Stimulated activated CD8-positive, alpha-beta memory T cell treated with anti-CD3 and anti-CD28 coated beads, Interleukin-2, amount 100 ng/mL, for 48 hours (primary cell): ENCODE results near the gene KCND3.

Experiments
- DNase-seq, 2 donors: peaks; one replicate each; pipeline ENCODE4 v3.0.0-alpha.2; 2020; ENCODE audit warnings: low read depth in 2 of 2

Gene KCND3

DNA sequence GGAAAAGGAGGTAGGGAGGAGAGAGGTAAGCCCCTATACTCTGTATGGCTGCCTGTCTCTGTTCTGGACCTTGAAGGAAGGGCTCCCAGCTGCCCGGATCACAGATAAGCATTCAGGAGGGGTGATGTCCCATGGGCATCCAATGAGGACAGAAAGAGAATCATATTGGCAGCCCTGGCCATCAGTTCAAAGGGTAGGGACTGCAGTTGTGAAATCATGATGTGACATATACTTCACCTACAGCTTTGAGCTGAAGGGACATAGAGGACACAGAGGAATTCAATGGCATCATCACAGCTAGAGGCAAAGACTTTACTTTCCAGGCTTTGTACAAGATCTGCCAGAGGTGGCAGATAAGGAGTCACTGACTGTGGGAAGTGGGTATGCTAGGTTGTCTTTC is 212.2 kb downstream of the KCND3 start:
- no peak for DNase-seq

- no peak for DNase-seq
Measured at GRCh38 chr1:111776861-111777260, 212.6 kb downstream of the KCND3 start.

DNA sequence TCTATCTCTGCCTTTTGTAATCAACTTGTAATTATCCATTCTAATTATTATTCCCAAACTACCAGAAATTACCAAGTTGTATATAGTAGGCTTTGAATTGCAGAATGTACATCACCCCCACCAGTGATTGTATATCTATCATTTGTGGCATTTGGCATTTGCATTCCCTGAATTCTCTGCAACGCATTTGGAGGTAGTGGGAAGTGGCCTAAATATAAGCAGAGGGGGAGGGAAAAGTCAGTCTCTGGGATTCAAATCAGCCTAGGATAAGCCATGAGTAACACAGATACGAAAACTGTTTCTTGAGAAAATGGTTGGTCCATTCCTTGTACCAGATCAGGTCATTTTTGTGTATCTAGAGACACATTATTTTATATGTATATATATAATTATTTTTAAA is 213.1 kb downstream of the KCND3 start:
- DNase-seq, result no peak

GRCh38 chr1:111775966-111776365 is 213.5 kb downstream of the KCND3 start:
- no peak for DNase-seq

GRCh38 chr1:111770916-111771315 is 218.6 kb downstream of the KCND3 start:
- no peak for DNase-seq

- DNase-seq, result peak in 1 of 2 donors; percentile 7
Measured at GRCh38 chr1:111769517-111770146, 219.8 kb downstream of the KCND3 start.

DNA sequence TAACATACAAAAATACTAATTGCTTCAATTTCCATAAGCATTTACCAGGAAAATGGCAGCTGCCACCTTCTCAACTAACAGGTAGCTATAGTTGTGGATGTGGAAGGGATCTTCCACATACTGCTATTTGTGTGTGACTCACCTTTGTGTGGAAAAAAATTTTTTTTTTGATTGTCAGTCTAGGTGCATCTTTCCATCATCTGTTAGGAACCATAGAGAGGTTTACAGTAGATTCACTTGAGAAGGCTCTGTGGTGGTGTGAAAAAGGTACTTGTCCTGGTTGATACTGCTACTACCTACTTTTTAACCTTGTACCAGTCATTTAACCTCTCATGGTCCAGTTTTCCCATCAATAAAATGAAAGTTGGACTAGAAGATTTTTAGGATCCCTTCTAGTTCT is 220.8 kb downstream of the KCND3 start:
- DNase-seq, result no peak

GRCh38 chr1:111768023-111768422 is 221.4 kb downstream of the KCND3 start:
- DNase-seq, result no peak

- DNase-seq, result no peak
Measured at GRCh38 chr1:111762332-111762731, 227.1 kb downstream of the KCND3 start.

GRCh38 chr1:111761717-111762116 is 227.8 kb downstream of the KCND3 start:
- no peak for DNase-seq

DNA sequence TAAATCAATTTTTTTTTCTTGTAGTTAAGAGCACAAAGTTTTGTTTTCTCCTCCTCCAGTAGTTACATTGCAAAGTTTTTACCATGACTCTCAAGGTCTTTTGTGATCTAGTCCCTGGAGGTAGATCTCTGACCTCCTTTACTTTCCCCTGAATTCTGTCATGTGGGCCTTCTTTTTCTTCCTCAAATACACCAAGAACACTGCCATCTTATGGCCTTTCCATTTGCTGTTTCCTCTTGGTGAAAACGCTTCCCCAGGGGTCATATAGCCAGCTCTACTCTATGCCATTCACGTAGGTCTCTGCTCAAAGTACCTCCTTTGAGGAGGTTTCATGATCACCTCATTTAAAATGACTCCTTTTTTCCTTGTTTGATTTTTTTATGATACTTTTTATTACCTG is 231.1 kb downstream of the KCND3 start:
- DNase-seq, result no peak

GRCh38 chr1:111756124-111756513 is 233.3 kb downstream of the KCND3 start:
- DNase-seq, result peak in 1 of 2 donors; percentile 9

DNA sequence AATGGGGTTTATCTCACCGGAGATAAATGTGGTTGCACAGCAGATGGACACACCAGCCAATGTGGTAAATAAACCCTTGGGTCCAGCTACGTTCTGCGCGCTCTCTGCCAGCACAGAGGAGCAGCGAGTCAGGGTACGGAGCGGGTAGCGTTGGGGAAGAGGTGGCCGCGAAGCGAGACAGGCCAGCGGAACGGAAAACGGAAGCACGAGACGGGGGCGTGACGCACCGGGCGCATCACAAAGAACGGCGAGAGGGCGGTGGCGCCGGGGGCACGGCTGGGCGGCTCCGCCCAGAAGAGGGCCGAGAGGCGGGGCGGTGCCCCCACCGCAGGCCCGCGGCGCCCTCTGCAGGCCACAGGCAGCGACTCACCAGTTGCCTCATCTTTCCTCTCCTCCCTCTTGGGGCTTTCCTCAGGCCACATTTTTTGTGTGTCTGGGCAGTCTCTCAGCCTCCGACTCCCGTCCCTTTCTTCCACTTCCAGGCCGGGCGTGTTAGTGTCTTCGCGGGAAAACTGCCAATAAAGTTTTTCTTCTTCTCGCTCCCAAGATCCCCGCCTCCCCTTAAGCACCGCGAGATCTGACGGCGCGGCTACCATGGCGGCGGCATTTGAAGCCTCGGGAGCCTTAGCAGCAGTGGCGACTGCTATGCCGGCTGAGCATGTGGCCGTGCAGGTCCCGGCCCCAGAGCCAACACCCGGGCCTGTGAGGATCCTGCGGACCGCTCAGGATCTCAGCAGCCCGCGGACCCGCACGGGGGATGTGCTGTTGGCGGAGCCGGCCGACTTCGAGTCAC is 233.9 kb downstream of the KCND3 start, which contains the start of gene DDX20:
Gene DDX20, plus strand, starts transcription at position 571 of the 793 bp plus-strand sequence. Its CDS starts 24 bp downstream, at position 595.
- peak; percentile 88 to 90 for DNase-seq

DNA sequence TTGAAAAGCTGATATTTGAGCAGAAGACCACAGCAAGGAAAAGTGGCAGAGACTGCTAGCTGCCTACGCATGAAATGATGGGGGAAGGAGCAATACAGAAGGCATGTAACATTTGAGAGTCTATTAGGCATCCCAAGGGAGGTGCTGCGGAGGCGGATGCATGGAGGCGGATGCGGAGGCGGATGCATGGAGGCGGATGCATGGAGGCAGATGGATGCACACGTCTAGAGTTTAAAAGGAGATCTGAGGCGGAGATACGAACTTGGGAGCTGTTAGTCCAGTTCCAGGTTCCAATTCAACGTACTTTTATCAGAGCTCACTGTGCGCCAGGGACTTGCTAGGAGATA is 234.5 kb downstream of the KCND3 start:
- DNase-seq, result no peak

- DNase-seq, result no peak
Measured at GRCh38 chr1:111751906-111752575, 237.4 kb downstream of the KCND3 start.

DNA sequence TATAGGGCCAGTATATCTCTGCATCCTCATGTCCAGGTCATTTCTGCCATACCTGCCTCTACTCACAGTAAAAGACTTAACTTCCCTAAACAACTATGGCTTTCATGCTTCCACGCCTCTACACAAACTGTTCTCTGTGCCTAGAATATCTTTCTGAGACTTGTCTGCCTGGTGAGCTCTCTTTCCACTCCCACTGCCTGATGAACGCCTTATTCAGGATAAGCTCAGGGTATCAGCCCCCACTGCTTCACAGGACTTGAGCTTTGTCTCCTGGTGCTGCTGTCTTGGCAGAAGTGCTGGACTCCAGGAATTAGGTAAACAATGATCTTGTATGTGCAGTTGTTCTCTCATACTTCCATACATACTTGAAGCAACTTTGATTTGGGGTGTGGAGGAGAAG is 238.6 kb downstream of the KCND3 start:
- no peak for DNase-seq

DNA sequence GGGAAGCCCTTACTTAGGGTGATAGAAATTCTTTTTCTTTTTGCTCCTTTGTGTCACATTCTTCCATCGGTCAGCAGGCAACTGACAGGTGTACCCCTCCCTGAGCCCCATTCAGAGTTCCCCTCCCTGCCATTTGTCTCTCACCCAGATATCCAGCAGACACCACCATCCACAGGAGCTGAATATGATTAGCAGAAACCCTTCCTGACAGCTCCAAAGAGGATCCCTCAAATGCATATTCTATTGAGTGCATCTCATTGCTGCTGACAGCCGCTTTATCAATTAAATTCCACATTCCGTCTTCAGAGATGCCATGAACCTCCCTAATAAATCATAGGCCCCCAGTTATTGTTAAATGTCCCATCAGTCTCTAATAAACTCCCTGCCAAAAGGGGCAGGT is 239.8 kb downstream of the KCND3 start:
- DNase-seq, result no peak

- no peak for DNase-seq
Measured at GRCh38 chr1:111747947-111748346, 241.5 kb downstream of the KCND3 start.

DNA sequence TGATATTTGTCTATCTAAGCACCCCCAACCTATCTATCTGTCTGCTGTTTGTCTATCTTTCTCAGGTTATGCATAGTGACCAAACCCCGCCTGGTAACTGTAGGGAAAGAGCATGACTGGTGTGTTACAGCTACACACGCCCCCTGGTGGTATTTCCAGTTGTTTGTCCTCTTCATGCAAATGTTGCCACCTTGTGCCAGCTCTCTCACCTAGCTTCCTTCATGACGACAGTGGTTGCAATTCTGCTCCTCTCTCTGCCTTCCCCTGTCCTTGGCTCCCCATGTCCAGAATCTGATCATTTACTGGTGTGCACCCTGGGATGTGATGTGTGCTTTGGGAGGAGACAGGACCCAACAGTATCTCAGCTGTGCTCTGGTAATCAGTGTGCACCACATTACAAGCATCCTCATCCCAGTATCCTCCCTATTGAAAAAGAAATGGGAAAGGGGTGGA is 242.2 kb downstream of the KCND3 start:
- DNase-seq, result peak; percentile 45 to 51

DNA sequence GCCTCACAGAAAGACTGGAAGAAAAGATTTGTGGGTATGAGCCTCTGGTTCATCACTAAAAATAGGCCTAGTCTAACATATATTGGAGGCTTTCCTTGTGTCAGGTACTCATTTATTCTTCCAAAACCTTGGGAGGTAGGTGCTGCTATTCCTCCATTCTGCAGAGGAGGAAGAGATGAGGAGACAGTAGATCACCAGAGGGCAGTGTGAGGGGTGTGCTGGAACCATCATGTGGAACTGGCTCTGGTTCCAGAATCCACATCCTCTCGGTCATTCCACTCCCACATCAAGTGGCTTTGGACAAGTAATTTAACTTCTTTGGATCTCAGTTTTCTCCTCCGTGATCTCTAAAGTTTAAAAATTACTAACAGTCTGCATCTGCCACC is 242.9 kb downstream of the KCND3 start:
- no peak for DNase-seq

- DNase-seq, result no peak
Measured at GRCh38 chr1:111745675-111746613, 243.5 kb downstream of the KCND3 start.

DNA sequence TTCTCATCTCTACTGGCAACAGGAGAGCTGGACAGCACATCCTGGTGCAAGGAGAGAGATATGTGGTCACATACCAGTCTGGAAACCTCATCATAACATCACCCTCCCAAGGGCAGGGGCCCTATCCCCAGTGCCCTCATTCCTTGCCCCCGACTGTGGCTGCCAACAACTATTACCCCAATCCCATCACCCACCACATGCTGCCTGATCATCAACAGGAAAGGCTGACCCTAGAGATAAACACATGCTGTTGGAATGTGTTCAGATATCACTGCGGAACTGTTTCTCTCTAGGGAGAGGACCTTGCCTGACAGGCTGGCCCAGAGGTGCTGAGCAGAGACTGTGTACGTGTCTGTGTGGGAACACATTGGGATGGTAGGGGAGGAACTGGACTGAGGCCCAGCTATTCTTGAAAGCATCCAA is 245.8 kb downstream of the KCND3 start:
- no peak for DNase-seq
